D341Med (cell line): ENCODE data around the gene INPP4B.
A peak's percentile ranks its signal among the peaks of the same experiment; 100 is the strongest.

Experiments
- DNase-seq: peaks from one replicate; pipeline ENCODE4 v3.0.0; 2012; ENCODE audit warnings: low spot score

Gene INPP4B

DNA sequence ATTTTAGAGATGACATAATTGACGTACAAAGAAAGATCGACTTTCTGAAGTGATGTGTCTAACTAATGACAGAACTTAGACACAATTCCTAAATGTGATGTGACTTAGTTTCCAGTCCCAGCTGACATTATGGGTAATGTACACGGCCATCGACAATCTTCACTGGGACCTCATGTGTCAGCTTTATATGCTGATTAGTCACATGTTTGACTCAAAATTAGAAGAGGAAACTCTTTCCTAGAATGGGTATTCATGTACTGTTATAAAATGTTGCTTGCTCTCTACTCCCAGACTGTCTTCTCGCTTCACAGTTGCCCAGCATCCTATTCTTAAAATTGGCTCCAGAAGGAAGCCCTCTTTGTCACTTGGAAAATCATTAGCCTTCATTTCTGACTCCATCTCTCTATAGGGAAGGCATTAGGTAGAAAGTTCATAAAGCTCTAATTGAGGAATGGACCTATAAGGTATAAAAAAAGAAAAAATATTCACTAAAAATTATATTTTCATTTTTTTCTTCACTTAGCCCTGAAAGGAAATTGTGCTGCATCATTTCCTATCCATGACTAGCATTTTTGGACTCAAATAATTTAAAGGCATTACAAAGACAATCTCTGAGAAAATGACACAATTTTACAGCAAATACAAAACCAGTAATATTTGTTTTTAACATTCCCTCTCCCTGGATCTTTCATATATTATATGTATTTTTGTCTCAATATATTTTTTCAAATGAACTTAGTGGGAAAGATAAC is 554.6 kb downstream of the INPP4B start:
- DNase-seq: no peak

DNA sequence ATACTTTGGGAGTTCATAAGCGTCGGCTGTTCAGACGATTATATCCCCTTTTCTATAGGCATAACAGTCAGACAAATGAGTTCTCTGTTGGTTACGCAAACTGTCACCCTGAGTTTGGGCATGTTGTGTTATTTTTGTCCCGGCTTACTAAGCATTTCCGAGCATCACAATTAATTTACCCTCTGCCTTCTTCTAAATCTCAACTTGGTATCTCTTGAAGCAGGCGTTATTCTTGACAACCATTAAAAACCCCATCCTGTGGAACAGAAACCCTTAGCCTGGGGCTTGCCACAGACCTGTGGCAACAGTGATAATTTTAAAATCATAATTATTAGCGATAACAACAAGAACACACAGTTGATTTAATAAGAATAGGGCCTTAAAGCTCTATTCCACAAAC is 558.7 kb downstream of the INPP4B start:
- no peak for DNase-seq

DNA sequence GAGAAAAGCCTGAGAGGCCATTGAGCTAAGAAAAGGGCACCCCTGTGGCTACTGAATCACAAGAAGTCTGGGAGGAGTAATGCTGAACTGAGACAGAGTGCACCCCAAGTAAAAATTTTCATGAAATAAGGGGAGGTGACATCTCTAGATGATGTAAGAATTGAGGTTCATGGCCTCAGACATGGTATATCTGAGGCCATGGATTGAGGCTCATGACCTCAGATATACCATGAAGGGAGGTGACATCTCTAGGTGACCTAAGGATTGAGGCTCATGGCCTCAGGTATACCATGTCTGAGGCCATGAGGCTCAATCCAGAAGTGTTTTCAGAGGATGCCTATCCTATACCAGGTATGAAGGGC is 560.9 kb downstream of the INPP4B start:
- no peak for DNase-seq

DNA sequence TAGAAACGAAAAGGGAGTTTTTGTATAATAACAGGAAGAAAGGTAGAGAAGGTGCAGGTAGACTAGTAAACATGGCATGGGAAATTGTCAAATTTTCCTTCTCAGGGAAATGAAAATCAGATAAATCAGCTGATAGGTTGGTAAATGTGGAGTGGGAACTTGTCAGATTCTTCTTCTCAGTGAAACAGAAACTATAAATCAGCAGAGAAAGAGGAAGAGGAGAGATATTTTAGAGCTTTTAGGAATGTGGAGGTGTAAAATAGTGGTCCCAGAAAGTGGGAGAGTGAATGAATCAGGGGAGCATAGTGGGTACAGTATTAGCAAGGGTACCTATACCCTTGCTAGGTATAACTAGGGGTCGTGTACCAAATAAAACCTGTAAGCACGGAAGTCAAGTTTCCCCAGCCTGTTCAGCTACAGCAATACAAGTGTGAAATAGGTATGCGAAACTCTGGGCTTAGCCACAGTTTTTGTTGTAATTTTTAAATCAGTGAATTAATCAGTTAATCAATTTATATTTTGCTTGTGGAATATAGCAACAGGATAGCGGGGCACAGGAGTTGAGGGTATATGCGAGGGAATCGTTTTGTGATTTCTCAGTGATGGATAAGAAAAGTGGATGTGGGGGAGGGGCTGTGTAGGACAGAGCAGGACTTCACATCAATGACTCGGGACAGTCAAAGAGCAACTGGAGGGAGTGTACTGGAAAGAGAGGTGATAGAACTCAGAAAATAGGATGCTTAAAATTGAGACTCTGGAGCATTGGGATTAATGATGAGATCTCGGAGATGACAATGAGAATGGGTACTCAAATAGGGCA is 561.5 kb downstream of the INPP4B start:
- DNase-seq: no peak

DNA sequence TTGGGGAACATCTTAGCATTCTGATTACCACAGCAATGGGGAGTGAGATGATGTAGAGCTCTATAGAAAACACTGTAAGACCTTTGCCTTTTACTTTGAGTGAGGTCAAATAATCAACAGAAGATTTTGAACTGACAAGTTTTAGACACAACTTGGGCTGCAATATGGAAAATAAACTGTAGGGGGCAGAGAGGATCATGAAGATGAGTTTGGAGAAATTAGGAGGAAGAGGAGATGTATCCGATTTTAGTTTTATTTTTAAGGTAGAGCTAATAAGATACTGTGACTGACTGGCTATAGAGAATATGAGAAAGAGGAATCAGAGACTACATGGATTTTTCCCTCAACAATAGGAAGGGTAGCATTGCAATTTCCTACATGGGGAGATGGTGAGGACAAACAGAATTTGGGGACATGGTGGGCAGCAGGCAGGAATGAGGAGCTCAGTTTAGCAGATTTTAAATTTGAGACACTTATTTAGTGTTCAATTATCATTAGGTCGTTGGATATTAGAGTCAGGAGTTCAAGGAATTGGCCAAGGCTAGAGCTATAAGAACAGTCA is 563.1 kb downstream of the INPP4B start:
- DNase-seq: peak; percentile 21

DNA sequence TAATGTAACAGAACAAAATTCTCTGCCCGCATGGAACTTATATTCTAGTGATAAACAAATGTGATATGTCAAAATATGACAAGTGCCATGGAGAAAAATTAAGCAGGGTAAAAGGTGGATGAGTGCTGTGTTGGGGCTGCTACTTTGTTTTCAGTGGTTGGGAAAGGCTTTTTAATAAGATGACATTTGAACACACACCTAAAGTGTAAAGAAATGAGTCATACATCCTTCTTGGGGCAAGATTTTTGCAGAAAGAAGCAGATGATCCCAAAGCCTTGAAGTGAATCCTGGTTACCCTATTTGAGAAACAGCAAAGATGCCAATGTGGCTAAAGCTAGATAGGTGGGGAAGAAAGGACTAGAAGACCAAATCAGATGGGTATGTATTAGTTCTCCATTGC is 564.1 kb downstream of the INPP4B start:
- no peak for DNase-seq

DNA sequence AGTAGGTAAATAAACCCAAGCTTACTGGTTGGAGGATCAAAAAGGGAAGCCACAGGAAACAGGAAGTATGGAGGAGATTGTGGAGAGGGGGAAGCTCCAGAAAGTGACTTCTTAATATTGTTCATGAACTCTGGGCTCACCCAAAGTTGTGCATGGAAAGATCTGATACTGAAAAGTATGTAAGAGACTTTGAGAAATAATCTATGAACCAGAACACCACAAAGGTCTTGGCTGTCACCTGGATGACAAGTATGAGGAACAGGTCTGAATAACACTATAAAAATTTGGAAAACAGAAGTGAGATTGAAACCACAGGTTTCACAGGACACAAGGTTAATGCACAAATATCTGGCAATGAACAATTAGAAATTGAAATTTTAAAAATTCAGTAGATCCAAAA is 567.4 kb downstream of the INPP4B start:
- DNase-seq: no peak

DNA sequence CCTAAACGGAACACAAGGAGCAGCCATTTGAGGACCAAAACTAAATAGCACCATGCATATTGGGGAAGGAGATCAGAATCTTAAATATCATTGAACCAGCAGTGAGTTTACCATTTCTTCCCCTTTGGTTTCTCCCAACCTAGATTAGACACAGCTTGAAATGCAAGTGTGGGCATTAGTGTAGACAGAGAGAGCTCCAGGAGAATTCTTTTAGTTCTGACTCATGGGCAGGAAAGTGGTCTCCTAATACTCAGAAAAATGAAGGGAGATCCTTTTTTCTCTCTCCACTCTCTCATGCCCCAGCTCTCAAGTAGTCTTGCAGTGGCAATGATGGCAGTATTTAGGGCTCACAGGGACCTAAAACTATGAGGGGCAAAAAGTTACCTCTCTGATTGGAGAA is 567.9 kb downstream of the INPP4B start:
- DNase-seq: no peak

DNA sequence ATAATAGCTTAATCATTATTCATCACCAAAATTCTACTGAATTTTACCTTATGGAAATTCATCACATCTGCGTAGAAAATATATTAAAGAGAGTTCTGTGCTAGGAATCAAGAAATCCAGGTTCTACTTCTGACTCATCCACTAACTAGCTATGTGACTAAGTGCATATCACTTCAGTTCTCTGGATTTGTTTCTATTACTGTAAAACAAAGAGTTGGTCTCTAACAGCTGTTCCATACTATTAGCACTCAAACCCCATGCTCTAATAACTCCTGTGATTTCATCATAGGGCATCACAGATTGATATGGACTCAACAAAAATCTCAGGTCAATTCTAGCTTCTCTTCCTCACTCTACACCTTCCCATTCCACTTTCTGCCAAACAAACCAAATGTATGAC is 572.0 kb downstream of the INPP4B start:
- DNase-seq: no peak

DNA sequence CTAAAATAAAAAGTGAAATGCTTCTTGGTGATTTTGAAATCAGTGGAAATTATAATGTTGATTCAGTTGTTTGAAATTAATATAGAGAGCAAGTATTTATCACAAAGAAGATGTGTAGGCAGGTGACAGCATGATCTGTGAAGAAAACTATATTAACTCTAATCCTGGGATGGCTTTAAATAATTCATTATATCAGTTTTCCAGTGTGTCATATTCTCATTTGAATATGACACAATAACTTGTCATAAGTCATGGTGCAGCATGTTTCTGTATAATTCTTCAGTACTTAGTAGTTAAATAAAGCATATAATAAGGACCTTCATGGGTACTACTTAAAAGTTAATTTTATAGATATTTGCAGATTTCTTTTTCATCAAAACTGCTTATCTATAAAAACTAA is 573.6 kb downstream of the INPP4B start:
- no peak for DNase-seq

DNA sequence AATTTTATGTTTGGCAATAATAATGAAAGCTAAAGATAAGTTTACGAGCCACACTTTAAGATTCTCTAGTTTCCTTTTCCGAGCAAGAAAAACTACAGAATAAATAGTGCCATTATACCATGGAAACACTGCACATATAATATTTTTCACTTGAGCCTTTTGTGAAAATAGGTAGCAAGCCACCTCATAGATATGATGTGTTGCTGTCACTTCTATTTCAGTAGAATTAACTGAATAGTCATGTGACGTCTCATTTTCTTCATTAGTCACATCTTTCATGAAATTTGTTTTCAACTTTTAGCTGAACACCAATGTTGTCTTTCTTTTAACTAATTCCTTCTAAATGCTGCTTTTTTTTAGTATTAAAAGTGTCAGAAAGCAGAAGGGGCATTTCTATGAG is 574.3 kb downstream of the INPP4B start:
- no peak for DNase-seq

DNA sequence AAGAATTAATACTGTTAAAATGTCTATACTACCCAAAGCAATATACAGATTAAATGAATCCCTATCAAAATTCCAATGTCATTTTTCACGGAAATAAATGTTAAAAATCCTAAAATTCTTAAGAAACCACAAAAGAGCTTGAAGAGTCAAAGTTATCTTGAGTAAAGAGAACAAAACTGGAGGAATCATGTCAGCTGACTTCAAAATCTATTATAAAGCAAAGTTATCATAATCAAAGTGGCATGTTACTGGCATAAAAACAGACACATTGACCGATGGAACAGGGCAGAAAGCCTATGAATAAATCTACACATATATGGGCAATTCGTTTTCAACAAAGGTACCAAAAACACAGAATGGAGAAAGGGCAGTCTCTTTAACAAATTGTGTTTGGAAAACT is 579.0 kb downstream of the INPP4B start:
- no peak for DNase-seq

DNA sequence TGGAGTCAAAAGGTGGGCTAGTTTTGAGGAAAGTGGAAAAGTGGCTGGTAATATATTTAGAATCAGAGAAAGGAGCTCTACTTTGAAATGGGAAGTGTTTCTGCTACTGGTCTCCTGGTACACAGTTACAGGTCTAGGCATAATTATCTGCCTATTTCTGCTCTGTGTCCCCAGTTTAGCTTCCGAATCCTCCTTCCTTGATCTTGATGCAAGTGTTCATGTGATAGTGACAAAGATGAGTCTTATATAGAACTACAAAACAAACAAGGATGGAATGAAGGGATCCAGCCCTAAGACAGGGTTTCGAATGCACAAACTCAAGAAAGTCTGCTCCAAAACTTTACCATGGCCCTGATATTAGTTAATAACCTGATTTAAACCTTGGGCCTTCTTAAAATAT is 580.2 kb downstream of the INPP4B start:
- DNase-seq: no peak

DNA sequence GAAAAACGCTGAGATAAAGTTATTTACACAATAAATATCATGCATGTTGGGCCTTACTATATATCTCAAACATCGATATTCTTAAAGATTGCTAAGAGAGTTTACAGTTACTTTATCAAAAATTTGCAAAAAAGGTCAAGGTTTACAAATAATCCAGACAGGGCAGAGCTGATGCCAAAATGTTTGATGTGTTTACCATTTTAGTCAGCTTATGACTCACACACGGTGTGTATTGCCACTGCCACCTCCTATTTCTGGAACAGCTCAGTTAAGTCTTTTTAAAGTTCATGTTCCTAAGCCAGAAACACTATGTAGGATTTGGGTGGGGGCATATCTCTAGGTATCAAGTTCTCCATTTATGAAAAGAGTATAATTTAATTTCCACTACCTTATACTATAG is 580.6 kb downstream of the INPP4B start:
- DNase-seq: no peak

DNA sequence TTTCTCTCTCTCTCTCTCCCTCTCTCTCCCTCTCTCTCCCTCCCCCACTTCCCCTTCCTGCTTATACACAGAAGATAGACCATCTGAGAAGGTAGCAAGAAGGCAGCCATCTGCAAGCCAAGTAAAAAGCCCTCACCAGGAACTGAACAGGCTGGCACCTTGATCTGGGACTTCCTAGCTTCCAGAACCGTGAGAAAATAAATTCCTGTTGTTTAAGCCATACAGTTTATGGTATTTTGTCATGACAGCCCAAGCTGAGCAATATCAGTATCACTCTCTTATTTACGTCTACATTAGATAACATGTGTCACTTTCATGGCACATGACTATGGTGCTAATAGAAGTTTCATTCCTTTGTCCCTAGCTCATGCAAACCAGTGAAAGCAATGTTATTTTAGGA is 581.1 kb downstream of the INPP4B start:
- no peak for DNase-seq

DNA sequence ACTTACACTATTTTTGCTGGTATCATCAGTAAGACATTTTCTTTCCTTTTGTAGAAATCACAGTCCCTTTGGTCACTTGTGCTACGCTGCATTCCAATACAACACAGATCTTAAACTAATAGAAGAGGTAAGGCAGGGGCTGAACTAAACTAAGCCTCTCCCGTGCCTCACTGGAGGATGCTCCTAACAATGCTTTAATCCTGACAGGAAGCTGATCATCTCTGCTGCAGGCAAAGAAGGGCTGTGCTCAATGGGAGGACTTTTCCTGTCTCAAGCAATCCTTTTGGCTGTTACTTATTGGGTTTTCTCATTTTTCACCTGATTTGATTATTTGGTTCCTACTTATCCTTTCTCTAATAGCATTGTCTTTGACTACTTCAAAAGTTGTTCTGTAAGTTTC is 583.1 kb downstream of the INPP4B start:
- no peak for DNase-seq

DNA sequence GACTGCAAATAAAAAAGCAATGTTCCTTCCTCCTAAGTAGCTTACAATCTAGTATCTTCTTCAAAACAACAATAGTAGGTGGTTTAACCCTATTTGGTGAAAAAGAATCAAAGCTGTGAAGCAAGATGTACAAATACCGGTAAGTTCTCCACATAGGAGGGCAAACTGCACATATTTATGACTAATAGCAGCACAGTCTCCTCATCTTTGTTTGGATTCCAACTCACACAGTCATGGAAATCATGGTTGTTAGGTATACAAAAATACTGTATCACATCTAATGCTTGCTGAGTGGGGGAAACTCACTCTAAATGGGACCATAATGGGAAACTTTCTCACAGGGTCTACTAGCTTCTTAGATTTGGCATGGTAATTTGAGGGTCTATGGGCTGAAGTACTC is 597.2 kb downstream of the INPP4B start:
- no peak for DNase-seq

DNA sequence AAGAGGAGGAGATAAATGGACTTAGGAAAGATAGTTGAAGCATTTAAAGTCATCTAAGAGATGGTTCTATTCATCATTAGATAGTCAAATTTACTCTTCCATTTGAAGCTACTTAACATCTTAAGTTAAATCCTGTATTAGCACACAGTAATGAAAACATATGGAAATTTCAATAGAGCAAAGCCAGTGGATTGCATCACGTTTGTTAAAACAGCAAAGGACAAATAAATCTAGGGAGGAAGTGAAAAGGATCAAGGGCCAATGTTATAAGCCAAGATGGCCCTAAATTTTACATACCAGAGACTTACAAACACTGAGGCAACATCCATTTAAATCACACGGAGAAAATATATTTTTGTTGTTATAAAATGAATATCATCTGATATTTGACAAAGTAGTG is 602.8 kb downstream of the INPP4B start:
- no peak for DNase-seq

DNA sequence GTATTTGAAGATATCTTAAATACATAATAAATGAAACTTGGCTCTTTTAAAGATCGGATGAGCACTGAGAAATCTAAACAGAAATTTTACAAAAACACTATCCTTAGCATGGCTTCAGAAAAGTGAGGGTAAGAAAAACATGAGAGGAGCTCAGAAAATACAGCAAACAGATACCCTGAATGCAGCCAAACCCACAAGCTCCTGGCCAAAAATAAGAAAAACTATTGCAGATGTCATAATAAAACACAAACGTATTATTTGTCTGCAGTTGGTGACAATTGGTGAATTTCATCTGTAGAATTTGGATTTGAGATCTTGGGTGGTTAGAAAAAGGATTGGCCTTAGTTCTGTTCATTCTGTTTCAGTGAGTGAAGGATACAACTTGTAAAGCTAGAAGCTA is 603.9 kb downstream of the INPP4B start:
- no peak for DNase-seq

DNA sequence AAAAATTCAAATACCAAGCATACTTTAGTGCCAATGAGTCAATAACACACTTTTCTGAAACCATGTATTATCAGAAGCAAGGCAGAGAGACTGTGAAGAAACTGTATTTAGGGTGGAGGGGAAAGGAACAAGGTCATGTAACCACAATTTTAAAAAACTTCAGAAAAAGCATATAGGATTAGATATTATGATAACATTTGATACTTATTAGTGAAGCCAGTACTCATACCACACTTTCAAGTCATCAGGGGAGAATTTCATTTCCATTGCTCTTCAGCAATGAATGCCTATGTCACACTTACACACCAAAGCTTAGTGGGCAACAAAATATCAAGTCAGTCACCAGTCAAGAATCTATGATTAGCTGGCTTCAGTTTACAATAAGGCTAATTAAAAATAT is 607.5 kb downstream of the INPP4B start:
- DNase-seq: no peak

DNA sequence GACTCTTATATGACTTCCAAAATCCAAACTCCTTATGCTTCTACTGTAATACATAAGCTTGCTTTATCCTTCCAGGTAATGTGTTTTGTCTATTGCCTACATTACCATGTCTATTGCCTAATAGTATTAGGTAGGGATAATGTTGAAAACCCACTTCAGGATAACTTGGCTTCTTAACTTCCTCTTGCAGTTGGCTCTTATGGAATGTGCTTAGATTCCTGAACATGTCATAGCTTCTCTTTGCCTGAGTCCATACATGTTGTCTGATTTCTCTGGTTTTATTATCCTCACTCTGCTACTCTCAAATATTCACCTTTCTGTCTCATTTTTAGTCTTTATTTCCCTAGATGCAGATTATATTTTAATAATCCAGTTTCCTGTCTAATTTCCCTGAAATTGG is 609.8 kb downstream of the INPP4B start:
- no peak for DNase-seq

DNA sequence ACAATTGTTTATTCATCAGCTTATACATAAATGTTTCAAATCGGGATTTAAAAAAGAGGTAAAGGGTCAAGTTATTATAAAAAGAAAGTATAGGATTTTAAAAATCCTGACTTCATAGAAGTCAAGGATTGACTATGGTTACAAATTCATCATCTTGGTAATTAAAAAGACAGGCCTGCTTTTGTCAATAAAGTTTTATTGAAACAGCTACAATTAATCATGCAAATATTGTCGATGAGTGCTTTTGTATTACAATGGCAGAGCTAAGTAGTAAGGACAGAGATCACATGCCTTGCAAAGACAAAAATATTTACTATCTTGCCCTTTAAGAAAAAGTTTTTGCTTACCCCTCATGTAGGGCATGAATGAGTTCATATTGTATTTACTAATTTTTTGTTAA is 614.3 kb downstream of the INPP4B start:
- no peak for DNase-seq

DNA sequence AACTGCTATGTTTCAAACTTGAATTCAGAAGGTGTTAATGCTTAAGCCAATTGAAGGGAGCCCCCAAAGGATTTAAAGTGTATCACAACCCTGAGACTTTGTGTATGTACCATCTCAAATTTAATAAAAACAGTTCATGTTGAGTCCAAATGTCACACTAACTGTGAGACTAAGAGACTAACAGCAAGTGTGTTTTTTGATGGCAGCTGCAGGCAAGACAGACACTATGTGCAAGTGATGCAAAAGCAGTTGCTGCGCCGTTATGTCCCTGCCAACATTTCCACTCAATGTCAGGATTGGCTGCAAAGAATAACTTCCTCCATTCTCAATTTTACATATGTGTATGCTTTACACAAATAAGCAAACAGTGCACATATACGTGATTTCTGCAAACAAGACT is 615.1 kb downstream of the INPP4B start:
- DNase-seq: no peak

DNA sequence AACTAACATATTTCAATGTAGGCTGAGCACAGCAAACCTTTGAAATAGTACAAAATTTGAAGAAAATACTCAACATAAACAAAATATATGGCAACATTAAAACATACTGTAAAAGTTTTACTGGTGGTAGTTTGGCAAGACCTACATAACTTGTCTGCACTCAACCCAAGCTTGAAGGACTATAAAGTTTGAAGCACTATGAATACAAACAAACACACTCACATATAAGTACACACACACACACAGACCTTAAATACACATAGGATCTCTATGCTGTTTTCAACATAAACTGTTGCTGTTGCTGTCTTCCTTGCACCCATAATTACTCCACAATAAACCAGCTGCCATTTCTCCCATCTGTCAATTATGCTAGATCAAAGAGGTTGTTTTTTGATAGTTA is 620.1 kb downstream of the INPP4B start:
- DNase-seq: no peak
